NCI-H345 (cell line): Measurements from ENCODE around the gene IPCEF1.

Experiments used
- DNase-seq: peaks from one replicate; lab custom pipeline; 2025; lab: John Stamatoyannopoulos, UW

Gene IPCEF1

GRCh38 chr6:154292855-154293519 lies 63.6 kb downstream of the IPCEF1 start:
- no peak for DNase-seq

DNA sequence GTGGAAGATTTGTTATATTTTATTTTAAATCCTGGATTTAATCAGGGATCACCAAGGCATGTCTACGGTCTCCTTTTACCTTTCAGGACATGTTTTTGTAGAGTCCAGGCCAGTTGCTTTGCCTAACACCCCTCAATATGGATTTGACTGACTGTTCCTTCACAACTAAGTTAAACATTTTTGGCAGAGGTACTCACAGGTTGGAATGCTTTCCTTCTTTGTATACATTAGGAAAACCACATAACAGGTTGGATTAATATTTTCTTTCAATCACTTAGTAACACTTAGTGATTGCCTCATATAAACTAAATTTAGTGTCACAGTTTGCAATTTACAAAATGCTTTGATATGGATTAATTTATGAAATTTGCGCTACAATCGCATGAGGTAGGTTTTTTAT lies 64.5 kb downstream of the IPCEF1 start:
- no peak for DNase-seq

DNA sequence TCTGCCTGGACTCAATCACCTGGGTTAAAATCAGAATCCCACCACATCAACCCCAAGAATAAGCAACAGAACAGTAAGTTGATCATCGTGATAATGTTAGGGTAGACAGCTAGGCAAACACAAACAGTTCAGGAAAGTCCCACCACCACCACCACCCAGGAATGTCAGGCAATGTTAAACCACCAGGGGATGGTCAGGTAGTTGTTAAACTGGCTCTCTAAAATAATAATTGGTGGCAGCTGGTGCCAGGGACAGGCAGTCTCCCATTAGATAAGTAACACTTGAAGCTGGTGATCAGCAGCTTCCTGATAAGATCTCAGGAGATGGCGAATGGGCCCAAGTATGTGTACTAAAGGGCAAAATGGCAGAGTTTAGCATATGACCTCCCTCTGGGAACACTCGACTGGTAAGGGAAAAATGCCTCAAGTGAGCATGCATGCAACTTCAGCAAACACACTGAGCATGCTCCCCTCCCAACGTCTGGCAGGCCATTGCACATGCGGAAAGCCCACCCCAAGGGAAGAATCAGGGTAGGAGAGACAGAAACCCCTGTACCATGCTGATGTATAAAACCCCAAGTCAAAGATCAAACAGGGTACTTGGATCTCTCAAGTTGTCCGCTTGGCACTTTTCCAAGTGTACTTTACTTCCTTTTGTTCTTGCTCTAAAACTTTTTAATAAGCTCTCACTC lies 66.6 kb downstream of the IPCEF1 start:
- no peak for DNase-seq

- no peak for DNase-seq
Measured at GRCh38 chr6:154285826-154286225, 70.8 kb downstream of the IPCEF1 start.

DNA sequence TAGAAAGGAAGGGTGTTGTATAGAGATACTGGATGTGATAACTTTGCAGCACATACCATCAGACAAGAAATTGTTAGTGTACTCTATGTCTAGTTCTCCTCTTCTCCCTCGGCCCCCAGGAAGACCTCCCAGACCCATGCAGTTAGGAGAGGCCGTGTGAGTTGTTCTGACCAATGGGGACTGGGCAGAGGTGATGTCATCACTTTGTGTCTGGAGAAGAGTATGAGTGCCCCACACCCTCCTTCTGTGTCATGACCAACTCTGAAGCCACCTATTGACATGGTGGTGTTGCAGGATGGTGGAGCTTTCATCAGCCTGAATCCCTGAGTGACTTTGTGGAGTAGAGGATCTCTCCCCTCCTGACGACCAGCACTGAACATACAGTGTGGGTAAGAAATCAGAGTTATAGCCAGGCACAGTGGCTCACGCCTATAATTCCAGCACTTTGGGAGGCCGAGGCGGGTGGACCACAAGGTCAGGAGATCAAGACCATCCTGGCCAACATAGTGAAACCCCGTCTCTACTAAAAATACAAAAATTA lies 72.2 kb downstream of the IPCEF1 start:
- DNase-seq, result no peak

DNA sequence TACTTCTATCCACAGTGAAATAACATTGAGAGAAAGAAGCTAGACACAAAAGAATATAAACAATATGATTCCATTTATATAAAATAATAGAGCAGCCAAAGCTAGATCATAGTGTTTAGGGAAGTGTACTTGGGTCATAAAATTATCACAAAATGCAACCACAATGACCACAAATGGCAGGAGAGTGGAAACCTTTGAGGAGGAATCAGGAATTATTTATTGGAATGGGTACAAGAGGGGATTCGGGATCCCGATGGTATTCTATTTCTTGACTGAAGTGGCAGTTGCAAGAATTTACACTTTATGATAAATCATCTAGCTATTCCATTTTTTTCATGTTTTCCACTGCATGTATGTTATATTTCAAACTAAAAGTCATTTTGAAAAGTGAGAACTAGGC lies 76.1 kb downstream of the IPCEF1 start:
- DNase-seq, result no peak

GRCh38 chr6:154277629-154278017 lies 79.0 kb downstream of the IPCEF1 start:
- no peak for DNase-seq

DNA sequence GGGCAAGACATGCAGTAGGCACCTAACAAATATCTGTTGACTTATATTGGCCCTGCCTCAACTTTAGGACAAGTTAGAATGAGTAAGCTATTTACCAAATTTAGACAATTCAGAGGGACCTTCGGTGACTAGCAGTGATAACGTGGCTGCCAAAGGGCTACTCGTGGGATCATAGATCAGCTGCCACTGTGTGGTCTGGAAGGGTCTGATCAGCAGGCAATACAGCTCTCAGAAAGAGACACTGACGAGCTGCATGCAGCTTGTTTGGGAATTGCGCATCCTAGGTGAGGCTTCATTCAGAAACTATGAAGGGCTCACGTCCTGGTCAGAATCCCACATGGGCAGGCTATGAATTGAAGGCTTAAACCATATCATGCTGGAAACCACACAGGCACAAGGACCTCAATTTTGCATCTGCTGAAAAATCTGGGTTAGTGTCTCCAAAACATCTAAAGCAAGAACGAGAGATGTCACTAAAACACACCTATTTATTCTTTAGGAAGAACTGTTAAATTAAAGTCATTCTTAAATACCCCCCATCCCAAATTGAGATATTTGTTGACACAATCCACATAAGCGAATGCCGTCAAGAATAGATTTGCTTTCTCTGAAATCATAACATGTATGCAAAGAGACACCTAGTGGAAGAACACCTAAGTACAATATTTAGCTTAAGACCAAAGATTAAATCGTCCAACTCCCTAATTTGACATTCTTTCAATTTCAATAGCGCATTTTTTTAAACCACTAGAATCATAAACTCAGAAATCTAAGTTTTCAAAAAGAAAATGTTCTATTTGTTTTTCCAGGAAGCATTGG lies 79.6 kb downstream of the IPCEF1 start:
- peak; percentile 39 for DNase-seq

GRCh38 chr6:154274168-154274567 lies 82.4 kb downstream of the IPCEF1 start:
- DNase-seq, result no peak

- no peak for DNase-seq
Measured at GRCh38 chr6:154268486-154268885, 88.1 kb downstream of the IPCEF1 start.

- no peak for DNase-seq
Measured at GRCh38 chr6:154267508-154268106, 89.0 kb downstream of the IPCEF1 start.

GRCh38 chr6:154266560-154267099 lies 90.0 kb downstream of the IPCEF1 start:
- DNase-seq, result no peak

GRCh38 chr6:154261688-154262397 lies 94.8 kb downstream of the IPCEF1 start:
- no peak for DNase-seq

DNA sequence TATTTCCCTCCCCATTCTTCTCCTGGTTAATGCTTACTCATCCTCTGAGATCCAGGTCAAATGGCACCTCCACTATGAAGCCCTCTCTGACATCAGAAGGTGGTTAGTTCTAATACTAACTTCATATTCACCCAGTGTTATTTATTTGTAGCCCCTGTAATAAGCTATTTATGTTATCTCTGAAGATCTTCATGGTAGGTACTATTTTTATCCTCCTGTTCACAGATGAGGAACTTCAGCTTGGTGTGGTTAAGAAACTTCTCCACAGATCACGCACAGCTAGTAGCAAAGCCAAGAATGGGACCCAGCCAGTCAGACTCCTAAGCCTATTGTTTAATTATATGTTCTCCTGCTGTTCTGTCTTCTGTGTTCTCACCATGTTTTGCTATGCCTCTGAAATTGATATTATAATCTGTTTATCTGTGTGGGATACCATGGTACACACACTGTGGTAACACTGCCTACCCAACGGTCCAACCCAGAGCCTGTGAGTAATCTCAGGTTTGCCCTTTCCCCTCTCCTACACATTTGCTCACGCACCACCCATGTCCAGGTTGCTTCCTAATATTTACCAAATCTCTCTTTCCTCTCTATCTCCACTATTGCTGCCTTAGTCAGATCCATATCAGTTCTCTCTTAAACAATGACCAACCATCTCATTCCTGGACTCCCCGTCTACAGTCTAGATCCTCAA lies 98.4 kb downstream of the IPCEF1 start:
- no peak for DNase-seq

- DNase-seq, result no peak
Measured at GRCh38 chr6:154257067-154257466, 99.5 kb downstream of the IPCEF1 start.

GRCh38 chr6:154252678-154253077 lies 103.9 kb downstream of the IPCEF1 start:
- DNase-seq, result no peak

DNA sequence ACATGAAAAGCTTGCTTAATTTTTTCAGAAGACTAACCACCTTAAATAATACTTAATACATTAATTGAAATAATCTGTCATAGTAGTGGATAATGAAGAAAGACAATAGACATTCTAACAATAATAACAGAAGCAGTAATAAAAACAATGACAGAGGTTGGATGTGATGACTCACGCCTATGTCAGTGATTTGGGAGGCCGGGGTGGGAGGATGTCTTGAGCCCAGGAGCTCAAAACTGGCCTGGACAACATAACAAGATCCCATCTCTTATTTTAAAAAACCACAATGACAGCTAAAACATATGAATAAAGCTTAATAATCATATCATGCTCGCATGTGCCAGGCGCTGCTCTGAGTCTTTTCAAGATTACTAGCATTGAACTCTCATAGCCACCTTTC lies 105.5 kb downstream of the IPCEF1 start:
- no peak for DNase-seq

DNA sequence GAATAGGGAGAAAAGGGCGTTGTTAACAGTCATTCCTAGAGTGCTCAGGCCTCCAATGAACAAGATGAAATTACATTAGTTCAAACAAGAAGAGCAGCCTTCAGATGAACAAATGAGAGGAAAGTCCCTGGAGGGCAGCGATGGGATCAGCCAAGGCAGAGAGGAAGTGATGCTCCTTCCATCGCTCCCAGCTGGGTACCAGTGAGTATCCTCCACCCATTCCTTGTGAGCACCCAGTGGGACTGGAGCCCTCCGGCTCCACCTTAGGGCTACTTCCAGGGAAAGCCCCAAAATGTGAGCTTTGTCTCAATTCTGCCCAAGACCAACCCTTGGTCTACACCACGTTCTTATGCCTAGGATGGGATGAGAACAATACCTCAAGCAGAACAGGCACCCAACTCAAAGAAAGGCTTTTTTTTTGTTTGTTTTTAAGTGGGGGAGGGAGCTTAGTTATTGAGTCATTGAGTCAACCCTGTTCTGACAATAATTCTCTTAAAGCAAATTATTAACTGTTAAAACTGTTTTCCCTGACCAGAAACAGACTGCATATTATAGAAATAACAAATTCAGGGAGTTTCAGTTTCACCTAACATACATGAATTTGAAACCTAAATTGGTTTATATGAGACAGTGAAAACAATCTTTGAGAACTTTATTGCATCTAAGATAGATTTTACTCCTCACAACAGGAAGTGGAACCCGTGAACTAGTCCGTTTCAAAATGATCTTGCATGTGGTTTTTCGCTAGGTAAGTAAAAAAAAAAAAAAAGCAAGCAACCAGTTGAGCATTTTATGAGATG lies 106.9 kb downstream of the IPCEF1 start:
- no peak for DNase-seq

GRCh38 chr6:154247119-154247861 lies 109.3 kb downstream of the IPCEF1 start:
- DNase-seq, result no peak
